KOPT-K1 (cell line): ENCODE measurements around the gene SOX5.
"Not testable (repeated sequence)": the region's sequence is repeated elsewhere in the genome, so short reads cannot be mapped to it uniquely, and the experiment has no call there.

Experiments used
- H3K27ac ChIP-seq: fragments of 200-600 bp; sonication (generic); 2 replicates; pipeline ENCODE4 v1.5.1; 2016; ENCODE audit warnings: antibody characterized with exemption, mild to moderate bottlenecking, low read depth, low read length; ENCODE audit not compliant: poor library complexity, severe bottlenecking
- H3K36me3 ChIP-seq: fragments of 200-600 bp; sonication (generic); 2 replicates; pipeline ENCODE4 v1.5.1; 2017; ENCODE audit warnings: antibody characterized with exemption, mild to moderate bottlenecking, low read length, moderate library complexity; ENCODE audit not compliant: insufficient read depth
- H3K9me3 ChIP-seq: fragments of 200-600 bp; sonication (generic); 2 replicates; pipeline ENCODE4 v1.5.1; 2017; ENCODE audit warnings: antibody characterized with exemption, low read length, mild to moderate bottlenecking; ENCODE audit not compliant: insufficient read depth, poor library complexity, severe bottlenecking

SOX5 gene

GRCh38 chr12:23536293-23536692, 413.2 kb downstream of the SOX5 start:
- Histone ChIP-seq H3K27ac (no peak overlapping the region), H3K36me3 (no peaks in the 10 kb centered on the region), H3K9me3 (no peaks in the 10 kb centered on the region)

DNA sequence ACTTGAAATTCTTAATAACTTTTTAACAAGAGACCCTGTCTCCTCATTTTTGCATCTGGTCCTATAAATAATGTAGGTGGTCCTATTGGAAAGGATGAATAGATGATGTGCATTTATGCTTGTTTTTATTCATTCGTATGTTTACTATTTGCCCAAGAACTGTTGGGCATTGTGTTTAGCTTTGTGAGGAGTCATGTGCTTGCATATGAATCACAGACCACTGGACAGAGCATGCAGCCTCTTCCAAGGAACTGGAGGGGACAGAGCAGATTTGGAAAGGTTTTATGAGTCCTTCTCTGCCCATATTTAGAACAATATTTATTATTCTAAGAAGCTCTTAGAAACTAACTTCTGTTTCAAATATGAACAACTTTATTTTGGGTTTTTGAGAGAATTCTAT, 414.0 kb downstream of the SOX5 start:
- no peaks in the 10 kb centered on the region for H3K36me3 ChIP-seq
- H3K27ac ChIP-seq: no peak overlapping the region
- no peaks in the 10 kb centered on the region for H3K9me3 ChIP-seq

- Histone ChIP-seq H3K27ac (no peak overlapping the region), H3K36me3 (no peaks in the 10 kb centered on the region), H3K9me3 (no peaks in the 10 kb centered on the region)
These were observed 415.3 kb downstream of the SOX5 start for GRCh38 chr12:23534196-23534595.

GRCh38 chr12:23533699-23534098, 415.8 kb downstream of the SOX5 start:
- H3K27ac ChIP-seq: no peak overlapping the region
- H3K9me3 ChIP-seq: no peaks in the 10 kb centered on the region
- no peaks in the 10 kb centered on the region for H3K36me3 ChIP-seq

DNA sequence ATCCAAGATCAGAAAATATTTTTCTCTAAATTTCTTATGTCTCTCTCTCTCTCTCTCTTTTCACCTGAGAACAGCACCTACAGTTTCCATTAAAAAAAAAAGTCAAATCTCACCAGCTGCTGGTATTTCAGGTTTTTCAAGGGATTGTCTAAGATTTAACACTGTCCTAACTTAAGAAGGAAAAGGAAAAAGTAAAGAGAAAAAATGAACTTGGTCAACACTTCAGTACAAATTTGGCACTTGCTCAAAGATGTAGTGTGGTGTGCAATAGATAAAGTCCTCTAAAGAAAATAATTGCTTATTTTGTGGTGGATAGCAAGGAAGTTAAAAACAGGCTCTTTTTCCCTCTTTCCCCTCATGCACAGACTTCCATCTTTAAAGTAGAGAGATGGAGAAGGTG, 416.2 kb downstream of the SOX5 start:
- no peaks in the 10 kb centered on the region for H3K9me3 ChIP-seq
- no peaks in the 10 kb centered on the region for H3K36me3 ChIP-seq

GRCh38 chr12:23528316-23528715, 421.2 kb downstream of the SOX5 start:
- Histone ChIP-seq H3K27ac (no peak overlapping the region), H3K36me3 (no peaks in the 10 kb centered on the region)

More for the DNA sequence above, 416.2 kb downstream of the SOX5 start:
- H3K27ac ChIP-seq: no peak overlapping the region

GRCh38 chr12:23525450-23526072, 423.9 kb downstream of the SOX5 start:
- Histone ChIP-seq H3K27ac (no peak overlapping the region), H3K36me3 (no peaks in the 10 kb centered on the region), H3K9me3 (no peaks in the 10 kb centered on the region)

More at GRCh38 chr12:23528316-23528715, 421.2 kb downstream of the SOX5 start:
- no peaks in the 10 kb centered on the region for H3K9me3 ChIP-seq

- Histone ChIP-seq H3K9me3 (no peaks in the 10 kb centered on the region), H3K36me3 (no peaks in the 10 kb centered on the region), H3K27ac (no peak overlapping the region)
These were observed 426.1 kb downstream of the SOX5 start for GRCh38 chr12:23523339-23523738.

DNA sequence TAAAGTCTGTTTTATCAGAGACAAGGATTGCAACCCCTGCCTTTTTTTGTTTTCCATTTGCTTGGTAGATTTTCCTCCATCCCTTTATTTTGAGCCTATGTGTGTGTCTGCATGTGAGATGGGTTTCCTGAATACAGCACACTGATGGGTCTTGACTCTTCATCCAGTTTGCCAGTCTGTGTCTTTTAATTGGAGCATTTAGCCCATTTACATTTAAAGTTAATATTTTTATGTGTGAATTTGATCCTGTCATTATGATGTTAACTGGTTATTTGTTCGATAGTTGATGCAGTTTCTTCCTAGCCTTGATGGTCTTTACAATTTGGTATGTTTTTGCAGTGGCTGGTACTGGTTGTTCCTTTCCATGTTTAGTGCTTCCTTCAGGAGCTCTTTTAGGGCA, 430.0 kb downstream of the SOX5 start:
- H3K36me3 ChIP-seq, H3K9me3 ChIP-seq, H3K27ac ChIP-seq: not testable (repeated sequence)

DNA sequence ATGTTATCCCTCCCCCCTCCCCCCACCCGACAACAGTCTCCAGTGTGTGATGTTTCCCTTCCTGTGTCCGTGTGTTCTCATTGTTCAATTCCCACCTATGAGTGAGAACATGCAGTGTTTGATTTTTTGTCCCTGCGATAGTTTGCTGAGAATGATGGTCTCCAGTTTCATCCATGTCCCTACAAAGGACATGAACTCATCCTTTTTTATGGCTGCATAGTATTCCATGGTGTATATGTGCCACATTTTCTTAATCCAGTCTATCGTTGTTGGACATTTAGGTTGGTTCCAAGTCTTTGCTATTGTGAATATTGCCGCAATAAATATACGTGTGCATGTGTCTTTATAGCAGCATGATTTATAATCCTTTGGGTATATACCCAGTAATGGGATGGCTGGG, 433.7 kb downstream of the SOX5 start:
- not testable (repeated sequence) for H3K36me3 ChIP-seq, H3K27ac ChIP-seq, H3K9me3 ChIP-seq

DNA sequence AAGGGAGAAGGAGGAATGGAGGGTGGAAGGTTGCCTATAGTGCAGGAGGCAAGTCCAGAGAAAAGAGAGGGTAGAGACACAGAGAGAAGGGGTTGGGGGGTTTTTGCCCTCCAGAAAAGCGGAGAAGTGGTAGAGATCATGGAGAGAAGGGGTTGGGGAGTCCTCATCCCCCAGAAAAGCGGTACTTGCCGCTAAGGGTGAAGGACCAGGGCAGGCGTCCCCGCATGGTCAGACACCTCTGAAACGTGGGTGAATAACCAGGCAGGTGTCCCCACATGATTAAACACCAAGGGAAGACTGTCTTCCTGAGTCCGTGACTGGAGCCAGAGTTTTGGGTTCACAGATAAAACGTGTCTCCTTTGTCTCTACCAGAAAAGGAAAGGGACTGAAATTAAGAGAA, 439.0 kb downstream of the SOX5 start:
- Histone ChIP-seq H3K36me3 (no peaks in the 10 kb centered on the region), H3K9me3 (no peaks in the 10 kb centered on the region), H3K27ac (no peak overlapping the region)

GRCh38 chr12:23509832-23510231, 439.6 kb downstream of the SOX5 start:
- H3K9me3 ChIP-seq: not testable (repeated sequence)

DNA sequence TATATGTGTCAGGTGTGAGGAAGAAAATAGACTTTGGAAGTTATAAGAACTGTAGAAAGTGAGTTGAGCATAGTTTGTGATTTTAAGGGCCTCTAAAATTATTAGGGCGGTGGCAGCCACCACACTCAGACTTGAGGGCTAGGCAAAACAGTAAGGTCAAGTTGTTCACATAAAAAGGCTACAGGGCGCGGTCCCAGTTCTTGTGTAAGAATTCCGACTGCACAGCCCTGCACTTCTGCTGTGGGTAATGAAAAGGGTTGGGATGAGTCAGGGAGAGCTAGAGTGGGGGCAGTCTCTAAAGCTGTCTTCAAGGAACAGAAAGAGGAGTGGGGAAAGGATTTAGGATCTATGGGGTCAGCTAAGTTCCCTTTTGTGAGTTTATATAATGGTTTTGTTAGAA, 441.7 kb downstream of the SOX5 start:
- not testable (repeated sequence) for H3K9me3 ChIP-seq, H3K36me3 ChIP-seq, H3K27ac ChIP-seq

More at GRCh38 chr12:23509832-23510231, 439.6 kb downstream of the SOX5 start:
- H3K36me3 ChIP-seq, H3K27ac ChIP-seq: not testable (repeated sequence)

GRCh38 chr12:23505736-23506135, 443.7 kb downstream of the SOX5 start:
- H3K9me3 ChIP-seq, H3K36me3 ChIP-seq, H3K27ac ChIP-seq: not testable (repeated sequence)

DNA sequence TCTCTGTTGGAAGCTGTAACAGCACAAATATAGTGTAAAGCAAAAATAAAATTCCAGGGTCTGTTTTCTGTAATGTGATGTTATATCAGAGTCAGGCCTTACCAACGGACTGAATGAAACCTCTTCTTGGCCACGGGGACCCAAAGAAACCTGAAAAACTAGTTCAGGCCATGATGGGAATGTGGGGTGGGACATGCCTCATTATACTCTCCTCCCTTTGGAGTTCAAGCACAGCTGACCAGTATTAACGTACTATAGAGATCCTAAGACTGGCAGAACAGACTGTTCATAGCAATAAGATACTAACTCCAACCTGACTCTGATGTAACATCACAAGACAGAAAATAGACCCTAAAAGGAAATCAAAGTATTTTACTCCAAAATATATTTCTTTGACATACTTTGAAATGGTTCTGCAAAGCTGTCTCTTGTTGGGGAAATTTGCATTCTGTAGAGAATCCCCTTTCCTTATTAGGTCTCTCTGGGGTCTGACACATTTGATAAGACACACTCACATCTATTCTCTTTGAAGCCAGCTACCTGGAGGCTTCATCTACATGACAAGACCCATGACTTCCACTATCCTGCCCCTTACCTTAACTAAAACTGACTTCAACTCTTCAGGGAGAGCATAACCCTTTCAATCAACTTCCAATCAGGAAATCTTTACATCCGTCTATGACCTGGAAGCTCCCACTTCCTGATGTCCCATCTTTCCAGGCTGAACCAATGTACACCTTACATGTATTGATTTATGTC, 444.6 kb downstream of the SOX5 start:
- no peaks in the 10 kb centered on the region for H3K36me3 ChIP-seq
- no peak overlapping the region for H3K27ac ChIP-seq
- no peaks in the 10 kb centered on the region for H3K9me3 ChIP-seq

DNA sequence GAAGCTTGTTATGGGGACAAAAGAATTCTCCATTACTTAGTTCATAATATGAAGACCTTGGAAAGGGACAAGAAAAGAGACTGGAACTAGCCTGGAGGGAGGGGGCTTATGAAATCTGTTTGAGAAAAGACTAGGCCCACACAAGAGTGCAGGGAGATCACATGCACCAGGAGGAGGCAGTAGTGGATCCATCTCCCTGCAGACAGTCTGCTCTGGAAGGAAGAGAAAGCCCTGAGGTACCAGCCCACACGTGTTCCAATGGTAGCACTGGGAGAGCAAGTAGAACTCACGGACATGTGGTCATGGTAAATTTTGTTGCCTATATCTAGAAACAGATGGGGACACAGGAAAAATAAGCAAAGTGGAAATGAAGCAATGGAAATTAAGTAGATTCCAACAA, 445.4 kb downstream of the SOX5 start:
- Histone ChIP-seq H3K36me3 (no peaks in the 10 kb centered on the region), H3K27ac (no peak overlapping the region), H3K9me3 (no peaks in the 10 kb centered on the region)
